Adrenal gland (tissue), 5 donors: ENCODE measurements around the gene VSIG10L2.

ENCODE experiments used
- CTCF ChIP-seq, 6 experiments: fragments of 450-650 bp in 4 of 6; fragments of 200-600 bp in 2 of 6; sonication (generic) in 1 of 6; IDR thresholded peaks; 1 replicate in 5 of 6; 2 replicates in 1 of 6; pipeline versions ENCODE4 v1.5.1 to v1.8.0; 2016 to 2021; ENCODE audit warnings: antibody characterized with exemption in 6 of 6, mild to moderate bottlenecking in 2 of 6, moderate library complexity in 1 of 6
- POLR2A ChIP-seq, 2 donors: fragments of 450-650 bp; IDR thresholded peaks; one replicate each; pipeline ENCODE4 v1.6.1; 2017; ENCODE audit warnings: antibody characterized with exemption in 2 of 2, mild to moderate bottlenecking in 2 of 2, moderate library complexity in 1 of 2
- donor health status: DM: no; HTN: no; CAD: no.

DNA sequence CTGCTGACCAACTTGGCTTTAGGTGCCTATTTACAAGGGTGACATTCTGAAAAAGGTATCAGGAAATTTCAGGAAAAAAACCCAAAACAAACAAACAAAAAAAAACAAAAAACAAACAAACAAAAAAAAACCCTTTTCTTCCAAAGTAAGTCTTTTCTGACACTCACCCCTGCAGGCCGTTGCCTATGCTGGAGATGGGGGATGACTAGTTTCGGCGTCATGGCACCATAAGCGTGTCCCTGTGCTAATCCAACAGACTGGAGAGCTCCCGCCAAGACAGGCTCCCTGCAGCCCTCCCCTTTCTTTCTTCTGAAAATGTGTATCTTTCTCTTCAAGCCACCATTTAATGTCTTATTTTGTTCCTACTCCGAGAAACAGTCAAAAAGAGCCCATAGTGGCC, 13.7 kb downstream of the VSIG10L2 start:
- TF ChIP-seq POLR2A (IDR thresholded peaks at IDR 0.05) (no peak), CTCF (IDR thresholded peaks at IDR 0.05) (no peak)
